Measurements from ENCODE around the gene TTLL5. TPM values are rescaled to one million over a fixed set of nuclear protein-coding genes. Genes with fewer than 3 reads are reported as not detected.

Gene TTLL5
- total RNA-seq, 1 donor from 2014 or later: 17.3 TPM

DNA sequence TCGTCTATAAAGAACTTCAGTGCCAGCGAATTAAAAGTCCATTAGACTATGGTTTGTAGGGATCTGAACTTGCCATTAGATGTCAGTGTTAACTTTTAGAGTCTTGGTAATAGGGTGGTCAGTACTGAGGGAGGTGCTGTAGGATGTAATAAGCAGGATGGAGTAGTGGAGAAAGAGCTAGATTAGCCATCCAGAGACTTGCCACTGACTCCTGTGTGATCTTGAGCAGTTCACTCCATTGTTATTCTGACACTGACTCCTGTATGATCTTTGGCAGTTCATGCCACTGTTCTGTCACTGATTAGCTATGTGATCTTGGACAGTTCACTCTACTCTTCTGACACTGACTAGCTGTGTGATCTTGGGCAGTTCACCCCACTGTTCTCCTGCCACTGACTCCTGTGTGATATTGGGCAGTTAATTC lies 133.6 kb downstream of the TTLL5 start:
- no peak for DNase-seq (ENCODE audit: low spot score)

DNA sequence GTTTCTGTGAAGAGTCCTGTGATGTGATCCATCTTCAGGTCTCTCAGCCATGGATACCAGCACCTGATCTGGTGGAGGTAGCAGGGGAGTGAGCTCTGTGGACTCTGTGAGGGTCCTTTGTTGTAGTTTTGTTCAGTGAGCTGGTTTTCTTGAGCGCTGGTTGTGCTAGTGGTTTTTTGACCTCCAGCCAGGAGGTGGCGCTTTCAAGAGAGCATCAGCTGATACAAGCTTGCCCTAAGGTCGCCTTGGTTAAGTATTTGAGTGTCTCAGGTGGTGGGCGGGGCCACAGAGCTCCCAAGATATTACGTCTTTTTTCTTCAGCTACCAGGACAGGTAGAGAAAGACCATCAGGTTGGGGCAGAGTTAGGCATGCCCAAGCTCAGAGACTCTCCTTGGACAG lies 139.7 kb downstream of the TTLL5 start:
- no peak for DNase-seq (ENCODE audit: low spot score)

DNA sequence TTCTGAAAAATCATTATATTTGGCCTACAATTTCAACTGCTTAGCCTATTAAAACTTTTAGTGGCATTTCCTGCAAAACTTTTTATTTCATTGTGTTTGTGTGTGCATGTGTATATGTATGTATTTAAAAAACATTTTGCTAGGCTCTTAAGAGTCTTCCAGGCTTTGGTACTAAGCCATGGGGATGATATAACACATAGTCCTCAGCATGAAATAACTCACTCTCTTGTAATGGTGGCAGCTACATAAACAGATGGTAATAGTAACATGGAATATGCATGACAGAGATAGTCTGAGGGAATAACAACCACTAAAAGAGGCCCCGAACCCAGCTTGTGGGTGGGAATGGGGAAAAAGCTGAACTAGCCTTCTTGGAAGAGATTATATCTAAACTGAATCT lies 141.4 kb downstream of the TTLL5 start:
- no peak for DNase-seq (ENCODE audit: low spot score)

DNA sequence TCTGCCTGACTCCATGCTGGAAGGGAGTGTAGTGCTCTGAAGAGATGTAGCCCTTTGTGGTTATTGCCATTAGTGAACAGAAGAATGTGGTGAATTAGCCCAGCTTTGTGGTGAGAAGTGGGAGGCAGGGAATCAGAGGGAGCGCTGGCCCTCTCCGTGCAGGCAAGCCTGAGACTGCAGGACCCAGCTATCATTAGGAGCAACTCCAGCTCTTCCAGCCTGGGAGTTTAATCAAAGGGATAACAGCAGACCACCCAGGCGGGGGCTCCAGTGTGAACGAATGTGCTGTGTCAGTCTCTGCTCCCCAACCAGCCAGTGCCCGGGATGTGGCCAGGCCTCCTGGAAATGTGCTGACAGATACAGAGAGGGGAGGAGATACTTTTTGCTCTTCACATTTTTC lies 142.7 kb downstream of the TTLL5 start:
- no peak for DNase-seq (ENCODE audit: low spot score)

DNA sequence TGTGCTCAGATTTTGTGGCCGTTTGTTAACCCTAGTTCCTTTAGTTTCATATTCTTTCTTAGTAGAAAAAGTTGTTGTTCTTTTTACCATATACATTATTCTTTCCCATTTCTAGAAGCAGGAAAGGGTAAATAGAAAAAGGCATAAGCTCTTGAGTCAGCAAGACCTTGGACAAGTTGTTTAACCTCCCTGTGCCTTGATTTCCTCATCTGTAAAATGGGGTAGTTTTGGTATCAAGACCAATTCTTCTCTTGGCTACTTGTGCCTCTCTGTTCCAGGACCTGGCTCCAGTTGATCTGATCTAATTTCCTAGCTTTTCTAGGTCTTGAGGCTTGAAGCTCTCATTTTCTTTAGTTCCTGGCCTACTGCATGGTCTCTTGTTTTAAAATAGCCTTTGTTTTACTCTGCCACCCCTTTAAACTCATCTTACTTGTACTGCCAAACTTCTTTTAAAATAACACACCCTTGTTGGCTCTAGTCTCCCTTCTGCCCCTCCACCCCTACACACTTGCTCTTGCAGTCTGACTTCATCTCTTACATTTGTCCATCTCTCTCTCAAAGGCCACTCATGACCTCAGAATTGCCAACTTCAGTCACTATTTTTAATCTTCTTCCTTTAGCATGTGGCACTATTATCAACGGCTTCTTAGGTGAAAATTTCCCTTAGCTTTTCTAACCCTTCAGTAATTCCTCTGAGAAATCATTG lies 143.7 kb downstream of the TTLL5 start:
- DNase-seq (ENCODE audit: low spot score): no peak

DNA sequence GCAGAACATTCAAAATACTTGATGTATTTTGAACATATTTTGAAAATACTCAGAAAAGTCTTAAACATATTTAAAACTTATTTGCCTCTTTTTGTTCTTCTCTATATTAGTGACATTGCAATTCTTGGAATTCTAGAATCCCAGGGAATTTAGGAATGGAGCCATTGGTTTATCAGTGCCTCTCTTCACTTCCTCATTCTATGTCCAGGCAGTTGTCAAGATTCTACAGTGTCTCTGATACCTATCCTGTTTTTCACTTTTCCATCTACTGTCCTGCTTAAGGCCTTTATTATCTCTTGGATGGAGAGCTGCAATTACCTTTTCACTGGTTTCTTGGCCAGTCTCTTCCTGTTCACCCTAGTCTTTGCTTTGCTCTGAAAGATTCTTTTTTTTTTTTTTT lies 144.6 kb downstream of the TTLL5 start:
- no peak for DNase-seq (ENCODE audit: low spot score)

DNA sequence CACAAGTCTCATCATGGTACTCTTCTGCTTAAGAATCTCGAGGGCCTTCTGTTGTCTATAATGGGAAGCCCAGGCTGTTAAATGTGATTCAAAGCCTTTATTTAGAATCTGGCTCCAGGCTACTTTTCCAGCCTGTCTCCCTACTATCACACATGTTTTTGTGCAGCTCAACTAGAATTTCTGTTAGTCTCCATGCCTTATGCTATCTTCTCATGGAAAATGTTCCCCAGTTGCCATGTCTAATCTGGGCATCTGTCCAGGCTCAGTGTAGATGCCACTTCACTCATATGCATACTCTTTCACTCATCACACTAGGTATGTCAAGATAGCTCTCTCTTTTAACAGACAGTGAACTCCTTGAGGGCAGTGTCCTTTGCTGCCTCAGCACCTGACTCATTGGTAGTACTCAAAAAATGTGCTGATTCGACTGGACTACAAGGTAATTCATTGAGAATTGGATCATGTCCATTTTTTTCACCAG lies 145.3 kb downstream of the TTLL5 start:
- DNase-seq (ENCODE audit: low spot score): no peak

DNA sequence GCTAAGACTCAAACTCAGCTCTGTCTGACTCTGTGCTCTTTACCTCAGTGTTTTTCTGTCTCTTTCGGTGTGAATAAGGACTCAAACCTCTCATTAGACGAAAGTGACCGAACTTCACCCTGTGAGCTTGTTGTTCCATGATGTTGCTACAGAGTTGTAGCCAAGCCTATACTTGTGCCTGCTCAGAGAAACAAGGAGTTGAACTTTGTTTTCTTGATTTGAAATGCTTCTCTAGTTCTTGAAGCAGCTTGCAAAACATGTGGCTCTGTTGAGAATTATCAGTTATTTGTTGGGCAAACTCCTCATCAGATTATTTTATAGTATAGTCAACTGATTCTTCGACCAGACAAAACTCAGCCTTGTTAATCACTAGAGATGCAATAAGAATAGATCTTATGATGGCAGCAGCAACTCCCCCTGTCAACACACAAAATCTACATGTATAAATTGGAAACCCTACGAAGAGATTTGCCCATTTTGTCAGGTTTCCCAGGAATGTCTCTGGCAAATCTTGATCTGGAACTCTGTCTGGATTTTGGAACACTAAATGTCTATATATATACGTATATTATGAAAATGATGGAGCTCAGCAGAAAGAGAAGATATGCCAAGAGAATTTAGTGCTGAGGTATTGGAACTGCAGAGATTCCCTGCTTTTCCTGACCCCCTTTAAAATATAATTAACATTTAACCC lies 146.8 kb downstream of the TTLL5 start:
- DNase-seq (ENCODE audit: low spot score): no peak

DNA sequence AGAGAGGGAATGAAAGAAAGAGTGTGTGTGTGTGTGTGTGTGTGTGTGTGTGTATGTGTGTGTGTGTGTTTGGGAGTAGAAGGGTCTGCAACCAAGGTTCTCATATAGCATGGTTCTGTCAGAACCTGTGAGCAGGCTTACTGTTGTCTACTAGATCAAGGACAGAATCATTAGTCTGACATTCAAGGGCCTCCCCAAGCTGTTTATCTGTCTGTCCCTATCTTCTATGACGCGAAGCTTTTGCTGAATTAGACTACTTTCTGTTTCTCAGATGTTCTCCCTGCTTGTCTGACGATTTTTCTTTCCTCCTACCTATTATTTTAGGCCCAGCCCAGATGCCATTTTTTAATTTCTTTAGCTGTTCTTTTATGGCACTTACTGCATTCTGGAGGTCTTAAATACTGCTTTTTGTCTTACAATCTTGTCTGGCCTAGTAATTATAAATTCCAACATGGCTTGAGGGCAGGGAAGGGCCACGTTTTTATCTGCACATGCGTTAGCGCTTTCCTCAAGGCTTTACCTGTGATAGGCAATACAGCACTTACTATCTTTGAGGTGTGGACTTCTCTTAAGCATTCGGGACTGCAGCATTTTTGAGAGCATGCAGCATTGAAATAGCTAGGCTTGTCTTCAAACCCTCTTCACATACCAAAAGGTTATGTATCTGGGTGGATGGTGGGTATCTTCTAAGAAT lies 150.2 kb downstream of the TTLL5 start:
- DNase-seq (ENCODE audit: low spot score): no peak

DNA sequence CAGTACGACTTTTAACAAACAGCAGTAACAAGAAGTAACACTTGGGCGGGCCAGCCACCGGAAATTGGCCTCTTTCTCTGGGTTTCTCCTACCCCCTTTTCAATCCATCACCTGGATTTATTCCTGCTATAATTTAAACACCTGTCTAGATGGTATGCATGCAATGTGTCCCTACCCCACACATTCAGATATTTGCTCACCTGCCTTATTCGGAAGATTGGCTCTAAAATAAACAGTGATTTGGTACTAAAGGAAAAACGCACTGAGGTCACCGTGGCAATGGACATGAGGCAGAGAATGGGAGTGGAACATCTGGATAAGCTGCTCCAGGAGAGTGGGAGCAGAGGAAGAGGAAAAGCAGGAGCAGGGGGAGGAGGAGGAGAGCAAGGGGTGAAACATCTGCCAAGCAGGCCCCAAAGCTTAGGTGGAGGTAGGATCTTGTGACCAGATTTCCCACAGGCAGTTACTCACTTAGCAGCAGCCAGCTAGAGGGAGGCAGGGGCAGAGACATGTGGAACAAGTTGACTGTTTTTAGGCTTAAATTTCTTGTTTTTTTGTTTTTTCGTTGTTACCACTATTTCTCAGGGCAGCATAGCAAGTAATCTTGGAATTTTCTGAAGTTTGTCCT lies 150.9 kb downstream of the TTLL5 start:
- DNase-seq (ENCODE audit: low spot score): no peak

DNA sequence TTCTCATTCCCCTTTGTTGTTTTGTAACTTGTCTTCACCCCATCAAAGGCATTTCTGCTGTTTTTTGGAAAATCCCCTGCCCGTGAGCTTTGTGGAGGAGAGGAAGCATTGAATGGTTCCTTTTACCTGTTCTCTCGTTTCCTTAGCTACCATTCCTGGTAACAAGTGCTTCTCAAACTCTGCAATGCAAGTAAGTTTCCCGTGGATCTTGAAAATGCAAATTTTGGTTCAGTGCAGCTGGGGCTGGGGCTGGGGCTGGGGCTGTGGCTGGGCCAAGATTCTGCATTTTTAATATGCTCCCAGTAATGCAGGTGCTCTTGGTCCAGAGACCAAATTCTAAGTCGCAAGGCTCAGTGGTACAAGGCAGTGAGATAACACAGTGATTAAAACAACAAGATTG lies 151.6 kb downstream of the TTLL5 start:
- no peak for DNase-seq (ENCODE audit: low spot score)

DNA sequence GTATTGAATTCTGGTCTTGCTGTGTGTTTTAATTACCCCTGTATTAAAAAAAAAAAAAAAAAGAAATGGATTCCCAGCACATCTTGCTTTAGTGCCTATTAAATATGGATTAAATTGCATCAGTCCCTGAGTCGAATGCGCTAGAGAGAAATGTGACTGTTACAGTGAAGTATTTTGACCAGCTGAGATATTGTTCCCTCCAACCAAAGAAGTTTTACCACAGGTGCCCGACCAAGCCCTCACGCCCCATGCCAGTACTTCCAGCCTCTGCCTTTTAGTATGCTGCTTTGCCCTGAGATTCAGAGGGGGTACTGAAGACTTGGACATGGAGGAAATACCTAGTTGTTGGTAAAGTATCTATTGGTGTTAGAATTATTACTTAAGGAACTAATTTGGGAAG lies 159.7 kb downstream of the TTLL5 start:
- DNase-seq (ENCODE audit: low spot score): no peak

DNA sequence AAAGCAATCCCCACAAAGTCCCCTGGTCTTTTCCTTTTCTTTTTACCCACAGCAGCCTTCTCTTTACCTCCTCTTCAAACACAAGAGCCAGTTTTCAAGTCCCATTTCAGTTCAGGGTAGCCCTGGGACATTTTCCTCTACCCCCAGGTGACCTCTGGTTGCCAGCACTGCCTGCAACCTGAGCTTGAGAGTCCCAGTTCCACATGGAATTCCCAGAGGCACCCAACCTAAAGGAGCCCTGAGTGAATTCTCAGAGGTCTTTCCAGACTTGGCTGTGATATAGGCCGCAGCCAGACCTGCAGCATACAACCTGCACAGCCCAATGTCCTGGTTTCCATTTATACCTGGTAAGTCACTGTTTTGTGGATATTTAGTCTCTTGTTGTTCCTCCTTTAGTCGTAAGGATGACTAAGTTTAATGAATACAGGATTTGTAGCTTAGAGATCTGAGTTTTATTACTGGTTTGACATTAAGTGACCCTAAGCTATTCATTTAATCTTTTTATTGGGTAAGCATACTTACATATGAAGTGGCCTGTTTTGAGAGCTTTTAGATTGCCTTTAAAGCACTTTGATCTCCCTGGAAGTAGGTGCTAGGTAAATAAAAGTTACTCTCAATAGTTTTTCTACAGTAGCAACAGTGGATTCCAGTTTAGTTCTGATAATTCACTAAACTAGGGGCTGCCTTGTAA lies 160.9 kb downstream of the TTLL5 start:
- no peak for DNase-seq (ENCODE audit: low spot score)

DNA sequence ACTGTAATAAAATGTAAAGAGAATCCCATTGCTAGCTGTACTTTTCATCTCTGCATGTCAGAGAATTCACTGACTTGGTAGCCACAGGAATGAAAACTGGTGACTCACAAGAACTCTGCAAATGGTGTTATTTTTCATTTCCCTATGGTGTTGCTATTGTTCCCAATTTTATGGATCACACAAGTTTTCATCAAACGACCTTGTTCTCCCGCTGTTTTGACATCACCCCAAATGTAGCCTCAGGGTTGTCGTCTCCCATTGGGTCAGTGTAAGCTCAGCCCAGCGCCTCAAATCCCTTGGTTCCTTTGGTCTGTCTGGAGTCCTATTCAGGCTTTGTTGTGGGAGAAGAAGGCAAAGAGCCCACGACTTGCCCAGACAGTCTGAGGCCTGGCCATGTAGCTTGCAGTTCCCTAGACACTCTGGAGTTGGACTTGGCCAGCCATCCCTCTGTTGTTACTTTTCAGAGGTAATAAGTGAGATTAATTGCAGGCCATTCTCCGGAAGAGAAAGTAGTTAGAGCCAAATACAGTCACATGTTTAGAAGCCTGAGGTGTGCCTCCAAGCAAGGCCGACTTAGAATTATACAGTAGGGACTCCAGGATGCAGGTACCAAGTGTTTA lies 161.6 kb downstream of the TTLL5 start:
- DNase-seq (ENCODE audit: low spot score): no peak

DNA sequence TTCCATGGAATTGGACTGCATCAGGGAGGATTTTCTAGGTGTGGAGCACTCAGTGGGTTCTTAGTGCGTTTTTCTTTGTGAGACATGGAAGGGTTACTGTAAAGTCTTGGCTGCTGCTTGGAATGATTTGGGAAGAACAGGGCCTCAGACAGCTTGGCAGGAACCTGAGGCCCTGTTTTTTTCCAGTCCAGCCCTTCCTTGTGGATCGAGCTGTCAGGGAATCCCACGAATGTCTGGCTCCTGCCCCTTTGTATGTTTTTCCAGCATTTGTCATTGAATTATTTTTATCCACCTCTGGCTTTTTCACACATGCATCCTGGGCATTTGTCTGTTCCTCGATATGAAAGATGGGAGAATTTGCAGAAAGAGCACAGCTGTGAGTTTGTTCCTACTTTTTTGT lies 162.3 kb downstream of the TTLL5 start:
- no peak for DNase-seq (ENCODE audit: low spot score)

DNA sequence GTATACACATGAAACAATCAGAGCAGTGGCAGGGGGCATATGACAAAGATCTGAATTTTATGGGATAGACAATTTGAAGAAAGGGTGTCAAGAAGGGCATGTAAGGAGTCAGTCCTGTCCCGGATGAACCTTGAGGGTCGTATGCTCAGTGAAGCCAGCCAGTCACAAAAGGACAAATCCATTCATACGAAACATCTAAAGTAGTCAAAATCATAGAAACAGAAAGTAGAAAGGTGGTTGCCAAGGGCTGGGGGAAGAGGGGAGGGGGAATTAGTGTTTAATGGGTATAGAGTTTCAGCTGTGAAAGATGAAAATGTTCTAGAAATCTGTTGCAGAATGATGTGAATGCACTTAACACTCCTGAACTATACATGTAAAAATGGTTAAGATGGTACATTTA lies 163.3 kb downstream of the TTLL5 start:
- no peak for DNase-seq (ENCODE audit: low spot score)

DNA sequence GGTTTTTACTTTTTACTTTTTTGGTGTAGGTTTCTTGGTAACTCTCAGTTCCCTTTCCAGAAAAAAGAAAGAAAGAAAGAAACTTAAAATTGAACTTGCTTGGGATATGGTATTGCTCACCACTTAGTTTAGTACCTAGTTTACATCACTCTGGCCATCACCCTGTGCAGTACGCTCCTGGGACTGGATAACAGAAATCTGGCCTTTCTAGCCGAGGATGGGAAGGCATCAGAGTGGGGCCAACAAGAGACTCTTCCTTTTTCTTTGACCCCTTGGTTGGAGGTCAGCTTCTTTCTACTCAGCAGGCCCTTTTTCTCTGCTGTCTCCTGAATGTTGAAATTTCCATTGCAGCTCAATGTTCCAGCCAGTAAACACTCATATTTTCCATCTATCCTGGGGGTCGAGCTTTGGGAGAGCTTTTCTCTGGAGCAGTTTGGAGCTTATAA lies 164.1 kb downstream of the TTLL5 start:
- no peak for DNase-seq (ENCODE audit: low spot score)

DNA sequence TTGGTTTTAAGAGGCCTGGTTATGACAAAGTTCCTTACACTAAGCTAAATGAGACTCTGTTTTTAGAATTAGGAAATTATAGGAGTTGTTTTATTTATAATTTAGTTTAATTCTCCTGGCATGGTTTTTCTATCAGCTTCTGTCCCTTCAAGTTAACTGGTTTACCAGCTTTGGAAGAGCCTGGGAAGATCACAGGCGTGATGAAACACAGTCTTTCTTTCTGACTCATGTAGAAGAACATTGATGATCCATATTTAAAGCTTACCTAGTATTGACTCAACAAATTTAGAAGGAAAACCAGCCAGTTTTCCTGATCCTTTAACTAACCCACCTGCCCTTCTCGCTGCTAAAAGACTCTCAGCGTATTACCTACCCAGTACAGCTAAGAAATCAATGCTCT lies 165.6 kb downstream of the TTLL5 start:
- no peak for DNase-seq (ENCODE audit: low spot score)

DNA sequence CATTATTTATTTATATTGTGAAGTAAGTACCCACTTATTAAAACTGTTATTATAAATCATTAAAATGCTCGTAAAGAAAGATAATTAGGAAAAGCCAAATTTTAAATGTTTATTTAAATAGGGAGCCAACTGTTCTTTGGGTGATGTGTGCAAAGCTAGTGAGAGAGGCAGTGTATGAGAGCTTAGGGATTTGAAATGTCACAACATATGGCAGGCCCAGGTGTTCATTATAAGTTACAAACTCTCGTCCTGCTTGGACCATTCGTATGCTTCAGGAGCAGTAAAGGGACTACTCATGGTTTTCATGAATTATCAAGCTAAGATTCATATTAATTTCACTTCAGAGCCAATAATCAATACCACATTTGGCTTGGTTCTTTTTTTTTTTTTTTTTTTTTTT lies 166.3 kb downstream of the TTLL5 start:
- DNase-seq (ENCODE audit: low spot score): no peak

DNA sequence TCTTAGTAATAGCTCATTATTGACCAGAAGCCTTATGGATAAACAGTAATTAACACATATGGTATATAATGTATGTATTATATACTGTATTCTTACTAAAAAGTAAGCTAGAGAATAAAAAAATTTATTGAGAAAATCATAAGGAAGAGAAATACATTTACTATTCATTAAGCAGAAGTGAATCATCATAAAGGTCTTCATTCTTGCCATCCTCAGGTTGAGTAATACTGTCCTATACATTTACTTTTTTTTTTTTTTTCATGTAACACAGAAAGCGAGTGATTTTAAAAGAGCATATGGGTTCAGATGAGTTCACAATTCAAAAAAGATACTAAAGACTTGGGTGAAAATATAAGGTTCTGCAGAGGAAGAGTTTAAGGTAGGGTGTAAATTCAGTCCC lies 168.3 kb downstream of the TTLL5 start:
- DNase-seq (ENCODE audit: low spot score): no peak

DNA sequence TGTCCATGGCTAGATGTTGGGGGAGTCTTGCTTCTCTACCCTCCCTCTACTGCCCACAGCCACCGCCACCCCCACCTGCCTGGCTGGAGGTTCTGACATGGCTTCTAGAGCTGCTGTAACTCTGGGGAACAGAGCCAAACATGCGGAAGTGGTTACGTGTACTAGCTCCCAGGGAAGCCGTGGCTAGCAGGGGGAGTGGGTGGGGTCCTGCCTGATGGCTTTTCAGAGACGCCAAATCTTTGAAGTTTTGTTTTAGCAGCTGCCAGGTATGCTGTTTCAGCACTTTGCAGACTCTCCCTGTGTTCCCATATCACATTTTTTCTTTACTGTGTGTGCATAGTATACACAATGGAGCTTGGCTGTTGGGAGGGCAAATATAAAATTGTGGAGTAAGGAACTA lies 170.4 kb downstream of the TTLL5 start:
- DNase-seq (ENCODE audit: low spot score): no peak
